ENCODE results near the gene HYOU1. TPM values are rescaled to one million over a fixed set of nuclear protein-coding genes. Genes with fewer than 3 reads are reported as not detected.

Gene HYOU1
- total RNA-seq, 1 experiment from 2014 or later: 228 TPM

DNA sequence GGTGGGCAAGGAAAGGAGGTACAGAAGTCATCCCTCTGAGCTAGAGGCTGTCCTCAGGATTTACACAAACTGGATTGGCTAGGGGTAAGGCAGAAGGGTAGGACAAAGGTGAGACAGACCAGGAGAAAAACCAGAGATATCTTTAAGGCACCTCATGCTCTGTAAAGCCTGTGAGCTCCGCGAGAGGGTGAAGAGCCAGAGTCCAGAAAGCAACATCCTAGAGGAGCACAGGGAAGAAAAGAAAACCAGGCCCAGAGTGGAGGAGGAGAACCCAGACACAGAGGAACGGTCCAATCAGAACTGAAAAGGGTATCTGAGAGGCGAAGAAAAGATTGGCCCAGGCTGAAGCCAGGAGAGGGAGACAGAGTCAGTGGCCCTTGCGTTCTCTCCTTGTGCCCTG is 31.5 kb downstream of the HYOU1 start:
- peaks cover 13% of the 10 kb centered on the region for H3K23me2 ChIP-seq (ENCODE audit: insufficient read length, low read depth, low read length, poor library complexity, severe bottlenecking)
- H2AK5ac ChIP-seq (ENCODE audit: insufficient read length, low read length): no peak overlapping the region
- H2BK5ac ChIP-seq (ENCODE audit: insufficient read length, low read length): no peak overlapping the region
- H3K9me3 ChIP-seq (ENCODE audit: control insufficient read depth, low read depth, low read length): no peaks in the 10 kb centered on the region
- H3T11ph ChIP-seq (ENCODE audit: low read length): no peak overlapping the region
- H3K56ac ChIP-seq (ENCODE audit: insufficient read length, low read depth, low read length): no peak overlapping the region
- no peak overlapping the region for H3K27ac ChIP-seq (ENCODE audit: insufficient read length, low read depth, low read length)
- H3K4ac ChIP-seq (ENCODE audit: low read depth, low read length): no peak overlapping the region
- no peak overlapping the region for H3K9ac ChIP-seq (ENCODE audit: extremely low read depth, insufficient read length, low read length)
- H3K18ac ChIP-seq (ENCODE audit: insufficient read length, low read depth, low read length): no peak overlapping the region
- H3K79me1 ChIP-seq (ENCODE audit: insufficient read depth, low read depth, low read length, poor library complexity, severe bottlenecking): peaks cover 3% of the 10 kb centered on the region
- no peaks in the 10 kb centered on the region for H3K27me3 ChIP-seq (ENCODE audit: insufficient read depth, low read length)
- DNase-seq: no peak
- Mint-ChIP-seq H3K9me3 (no peaks in the 10 kb centered on the region), H3K4me1 (peaks cover 22 to 24% of the 10 kb centered on the region in 2 experiments), H3K27ac (peak overlapping the region in 2 of 3 experiments; percentile 72 to 84; a peak in 5 of 7 replicates), H3K27me3 (ENCODE audit: low read depth) (no peaks in the 10 kb centered on the region), H3K4me3 (no peak overlapping the region), H3K36me3 (ENCODE audit: insufficient read depth in 1 of 3, low read depth in 3 of 3) (peaks cover 31 to 78% (median 71%) of the 10 kb centered on the region in 3 experiments)
- no peak overlapping the region for H4K91ac ChIP-seq (ENCODE audit: insufficient read length, low read depth, low read length)
- no CpG with 5 or more reads among the region's 5 CpGs for WGBS (ENCODE audit: extremely low coverage, insufficient read length, low lambda C conversion rate)
- no peak overlapping the region for H2BK120ac ChIP-seq (ENCODE audit: low read depth, low read length, poor library complexity, severe bottlenecking)
- no peak overlapping the region for H4K5ac ChIP-seq (ENCODE audit: insufficient read length, low read depth, low read length)
- H3K23ac ChIP-seq (ENCODE audit: insufficient read length, low read depth, low read length): no peak overlapping the region
- peaks cover 8% of the 10 kb centered on the region; the same call in 1 of the 2 replicates for H3K4me1 ChIP-seq (ENCODE audit: insufficient read depth, low read length)
- H3K79me2 ChIP-seq (ENCODE audit: insufficient read depth, low read length): no peaks in the 10 kb centered on the region; the same call in 1 of the 2 replicates
- no peaks in the 10 kb centered on the region for H4K20me1 ChIP-seq (ENCODE audit: control insufficient read depth, insufficient read depth, insufficient read length)
- no peak overlapping the region for H2BK15ac ChIP-seq (ENCODE audit: low read depth, low read length)
- no peak overlapping the region for H2AFZ ChIP-seq (ENCODE audit: low read length)
- H2BK20ac ChIP-seq (ENCODE audit: low read depth, low read length, poor library complexity, severe bottlenecking): no peak overlapping the region
- H2BK12ac ChIP-seq (ENCODE audit: insufficient read length, low read depth, low read length): no peak overlapping the region
- H3K4me2 ChIP-seq (ENCODE audit: insufficient read depth, insufficient read length, low read length): no peak overlapping the region
- H4K8ac ChIP-seq (replicated peaks; ENCODE audit: insufficient read length, low read depth, low read length): no peak overlapping the region
- H3K14ac ChIP-seq (ENCODE audit: insufficient read depth, low read length): no peak overlapping the region
- TF ChIP-seq, protein P1, sequence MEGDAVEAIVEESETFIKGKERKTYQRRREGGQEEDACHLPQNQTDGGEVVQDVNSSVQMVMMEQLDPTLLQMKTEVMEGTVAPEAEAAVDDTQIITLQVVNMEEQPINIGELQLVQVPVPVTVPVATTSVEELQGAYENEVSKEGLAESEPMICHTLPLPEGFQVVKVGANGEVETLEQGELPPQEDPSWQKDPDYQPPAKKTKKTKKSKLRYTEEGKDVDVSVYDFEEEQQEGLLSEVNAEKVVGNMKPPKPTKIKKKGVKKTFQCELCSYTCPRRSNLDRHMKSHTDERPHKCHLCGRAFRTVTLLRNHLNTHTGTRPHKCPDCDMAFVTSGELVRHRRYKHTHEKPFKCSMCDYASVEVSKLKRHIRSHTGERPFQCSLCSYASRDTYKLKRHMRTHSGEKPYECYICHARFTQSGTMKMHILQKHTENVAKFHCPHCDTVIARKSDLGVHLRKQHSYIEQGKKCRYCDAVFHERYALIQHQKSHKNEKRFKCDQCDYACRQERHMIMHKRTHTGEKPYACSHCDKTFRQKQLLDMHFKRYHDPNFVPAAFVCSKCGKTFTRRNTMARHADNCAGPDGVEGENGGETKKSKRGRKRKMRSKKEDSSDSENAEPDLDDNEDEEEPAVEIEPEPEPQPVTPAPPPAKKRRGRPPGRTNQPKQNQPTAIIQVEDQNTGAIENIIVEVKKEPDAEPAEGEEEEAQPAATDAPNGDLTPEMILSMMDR (conservative IDR thresholded peaks at IDR 0.05): no peak

All from H9 (cell line).